ENCODE measurements around the gene ASB4.
"Not testable (repeated sequence)": the region's sequence is repeated elsewhere in the genome, so short reads cannot be mapped to it uniquely, and the experiment has no call there.

ASB4 gene

DNA sequence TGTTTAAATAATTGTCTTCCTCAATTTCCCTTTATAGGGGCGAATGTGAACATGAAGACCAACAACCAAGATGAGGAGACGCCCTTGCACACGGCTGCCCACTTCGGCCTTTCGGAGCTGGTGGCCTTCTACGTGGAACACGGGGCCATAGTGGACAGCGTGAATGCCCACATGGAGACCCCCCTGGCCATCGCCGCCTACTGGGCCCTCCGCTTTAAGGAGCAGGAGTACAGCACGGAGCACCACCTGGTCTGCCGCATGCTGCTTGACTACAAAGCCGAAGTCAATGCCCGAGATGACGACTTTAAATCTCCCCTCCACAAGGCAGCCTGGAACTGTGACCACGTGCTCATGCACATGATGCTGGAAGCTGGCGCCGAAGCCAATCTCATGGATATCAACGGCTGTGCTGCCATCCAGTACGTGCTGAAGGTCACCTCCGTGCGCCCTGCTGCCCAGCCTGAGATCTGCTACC lies 42.1 kb downstream of the ASB4 start:
- DNase-seq, result no peak

DNA sequence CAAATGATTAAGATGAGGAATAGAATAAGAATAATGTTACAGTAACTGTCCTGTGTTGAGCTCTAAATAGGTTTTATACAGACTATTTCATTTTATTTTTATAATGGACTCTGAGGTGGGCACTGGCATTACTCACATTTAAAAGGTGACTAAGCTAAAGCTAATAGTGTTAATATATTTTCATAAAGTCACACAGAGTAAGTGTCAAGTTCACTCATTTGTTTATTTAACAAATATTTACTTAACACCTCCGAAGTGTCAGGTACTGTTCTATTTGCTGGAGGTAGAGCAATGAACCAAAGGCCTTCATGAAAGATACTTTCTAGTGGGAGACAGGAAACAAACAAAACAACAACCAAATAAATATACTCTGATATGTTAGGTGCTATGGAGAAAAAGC lies 44.0 kb downstream of the ASB4 start:
- DNase-seq, result no peak

DNA sequence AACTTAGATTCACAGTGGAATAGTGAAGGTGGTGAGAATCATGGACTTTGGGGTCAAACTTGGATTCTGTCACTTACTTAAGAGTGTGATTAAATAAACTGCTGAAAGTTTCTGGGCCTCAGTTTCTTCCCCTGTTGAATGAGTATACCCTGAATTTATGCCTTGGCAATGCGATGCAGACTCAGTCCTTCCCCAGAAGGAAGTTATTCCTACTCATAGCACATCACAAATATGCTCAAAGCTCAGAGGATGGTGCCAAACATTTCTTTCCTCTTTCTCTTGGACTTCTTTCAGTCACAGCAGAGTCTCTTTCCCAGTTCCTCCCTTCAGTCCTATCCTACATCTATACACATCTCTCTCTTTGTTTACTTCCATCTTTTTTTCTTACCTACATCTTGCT lies 45.1 kb downstream of the ASB4 start:
- DNase-seq, result no peak

DNA sequence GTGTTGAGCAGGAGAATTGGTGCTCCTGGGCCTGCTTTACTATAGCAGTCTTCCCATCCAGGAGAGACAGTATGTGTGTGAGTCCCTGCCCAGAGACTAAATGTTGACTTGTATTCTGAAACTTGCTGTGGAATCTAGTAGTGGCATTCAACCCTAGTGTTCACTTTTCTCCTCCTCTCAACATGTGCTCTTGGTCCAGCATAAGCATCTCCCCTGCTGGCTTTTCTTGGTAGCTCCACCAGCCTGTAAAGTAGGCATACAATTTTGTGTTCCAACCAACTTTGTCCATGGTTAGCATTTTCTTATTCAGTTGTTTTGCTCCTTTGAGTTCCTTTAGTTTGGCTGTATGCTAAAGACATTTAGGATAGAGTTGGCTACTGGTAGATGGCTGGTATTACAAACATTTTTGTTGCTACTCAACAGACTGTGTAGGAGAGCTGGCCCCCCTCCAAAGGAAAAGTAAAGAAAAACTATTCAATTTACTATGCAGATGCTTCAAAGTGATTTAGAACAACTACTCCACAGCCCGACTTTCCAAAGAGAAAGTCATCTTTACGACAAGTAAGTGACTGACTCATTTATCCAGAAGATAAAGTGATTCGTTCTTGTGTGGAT lies 46.0 kb downstream of the ASB4 start:
- no peak for DNase-seq

DNA sequence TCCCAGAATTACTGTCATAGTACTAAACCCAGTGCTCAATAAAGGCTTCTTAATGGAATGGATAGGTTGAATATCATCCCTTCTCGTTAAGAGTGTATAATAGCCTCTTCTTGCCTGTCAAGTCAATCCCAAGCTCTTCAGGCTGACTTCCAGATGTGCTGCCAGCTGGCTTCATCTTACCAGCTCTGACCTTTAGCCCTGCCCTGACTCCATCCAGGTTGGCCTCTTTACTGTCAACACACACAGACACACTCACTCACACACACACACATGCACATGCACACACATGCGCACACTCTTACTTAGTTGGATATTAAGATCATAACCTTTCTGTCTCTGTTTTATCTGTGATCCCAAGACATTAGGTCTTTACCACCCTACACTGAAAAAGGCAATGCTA lies 49.1 kb downstream of the ASB4 start:
- no peak for DNase-seq

DNA sequence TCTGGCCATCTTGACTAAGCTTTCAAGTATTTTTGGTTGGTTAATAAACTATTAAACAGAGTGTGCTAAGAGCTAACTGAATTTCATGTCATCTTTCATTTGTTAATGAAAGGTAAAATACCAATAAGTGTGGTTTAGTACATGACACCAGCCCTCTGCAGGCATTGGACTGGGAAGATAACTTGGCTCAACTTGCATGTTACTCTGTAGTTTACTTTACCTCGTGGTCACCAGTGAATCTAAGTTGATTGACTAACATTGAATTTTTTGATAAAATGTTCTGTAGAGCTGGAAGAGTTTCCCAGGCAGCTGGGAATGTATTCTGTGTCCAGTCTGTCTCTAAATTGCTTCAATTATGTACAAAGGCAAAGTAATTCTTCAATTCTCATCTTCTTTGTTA lies 49.9 kb downstream of the ASB4 start:
- no peak for DNase-seq

DNA sequence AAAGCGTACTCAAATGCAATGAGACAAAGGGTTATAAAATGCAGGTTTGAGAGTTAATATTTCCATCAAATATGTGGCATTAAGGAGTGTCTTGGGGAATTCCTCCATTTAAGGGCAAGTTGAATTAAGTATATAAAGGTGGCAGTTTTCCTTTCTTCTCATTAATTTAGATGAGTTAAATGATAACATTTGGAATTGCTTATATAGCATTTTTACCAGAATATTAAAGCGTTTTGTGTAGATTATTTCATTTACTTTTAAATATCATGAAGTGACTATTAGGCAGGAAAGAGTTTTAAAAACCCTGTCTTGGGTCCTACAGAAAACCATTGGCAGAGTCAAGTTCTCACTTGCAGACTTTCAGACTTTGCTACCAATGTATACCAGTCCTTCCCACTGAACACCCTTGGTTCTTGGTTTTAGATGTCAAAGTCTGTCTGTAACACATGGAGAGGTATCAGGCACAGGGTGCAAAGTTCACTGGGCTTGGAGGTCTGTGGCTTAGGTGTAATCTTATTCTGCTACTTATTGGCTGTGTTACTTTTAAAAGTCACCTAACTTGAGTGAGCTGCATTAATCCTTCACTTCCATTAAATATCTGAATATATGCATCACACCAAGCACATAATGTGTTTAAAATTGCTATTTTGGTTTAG lies 51.0 kb downstream of the ASB4 start:
- no peak for DNase-seq

DNA sequence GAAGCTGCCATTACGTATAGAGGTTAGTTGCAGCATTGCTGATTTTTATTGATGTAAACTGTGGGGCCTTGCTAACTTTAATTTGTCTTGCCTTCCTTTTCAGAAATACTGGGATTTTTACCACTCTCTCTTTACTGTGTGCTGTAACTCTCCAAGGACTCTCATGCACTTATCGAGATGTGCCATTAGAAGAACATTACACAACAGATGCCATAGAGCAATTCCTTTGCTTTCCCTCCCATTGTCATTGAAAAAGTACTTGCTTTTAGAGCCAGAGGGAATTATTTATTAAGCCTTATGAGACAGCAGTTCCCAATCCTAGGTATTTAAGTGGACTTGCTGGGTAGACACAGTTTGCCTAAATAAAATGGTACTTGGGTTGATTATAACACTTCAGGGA lies 51.7 kb downstream of the ASB4 start:
- DNase-seq, result no peak

DNA sequence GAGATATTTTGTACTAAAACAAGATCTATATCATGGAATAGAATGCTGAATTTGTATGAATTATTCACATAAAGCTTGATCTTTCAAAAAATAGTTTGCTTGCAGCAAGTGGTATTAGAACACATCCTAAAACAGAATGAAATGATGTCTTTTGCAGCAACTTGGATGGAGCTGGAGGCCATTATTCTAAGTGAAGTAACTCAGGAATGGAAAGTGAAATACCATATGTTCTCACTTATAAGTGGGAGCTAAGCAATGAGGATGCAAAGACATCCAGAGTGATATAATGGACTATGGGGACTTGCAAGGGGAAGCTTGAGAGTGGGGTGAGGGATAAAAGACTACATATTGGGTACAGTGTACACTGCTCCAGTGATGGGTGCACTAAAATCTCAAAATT lies 53.7 kb downstream of the ASB4 start:
- no peak for DNase-seq

DNA sequence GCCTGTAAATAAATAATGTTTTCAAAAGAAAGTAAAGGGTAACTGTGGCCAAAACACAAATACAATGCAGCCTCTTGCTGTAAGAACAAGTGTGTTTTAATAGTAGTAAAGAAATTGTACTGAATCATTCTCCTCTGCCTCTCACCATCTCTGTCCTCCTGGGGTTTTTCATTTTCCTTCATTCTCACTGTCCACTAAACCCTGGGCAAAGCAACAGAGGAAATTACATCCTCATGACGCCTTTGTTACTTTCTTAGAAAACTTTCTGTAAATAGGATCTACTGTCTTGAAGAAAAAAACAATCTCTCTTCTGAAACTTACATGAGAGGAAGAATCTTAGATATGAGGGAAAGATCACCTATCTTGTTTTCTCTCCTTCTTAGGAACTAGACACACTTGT lies 54.6 kb downstream of the ASB4 start:
- no peak for DNase-seq

DNA sequence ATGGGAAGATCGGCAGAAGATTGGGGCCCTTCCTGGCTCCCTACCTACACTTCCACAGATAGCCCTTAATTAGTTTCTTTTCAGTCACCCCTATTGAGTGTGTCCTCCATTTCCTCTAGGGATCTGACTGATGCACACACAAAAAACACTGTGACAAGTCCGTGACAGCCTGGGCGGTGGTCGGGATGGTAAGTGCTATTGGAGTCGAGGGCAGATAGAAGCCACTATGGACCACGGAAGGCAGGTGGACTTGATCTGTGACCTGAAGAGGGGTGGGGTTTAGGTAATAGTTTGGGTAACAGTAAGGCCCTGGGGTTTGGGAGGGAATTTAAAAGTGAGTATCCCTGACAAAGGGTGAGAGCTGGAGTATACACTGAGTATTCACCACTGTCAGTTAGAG lies 57.6 kb downstream of the ASB4 start:
- DNase-seq, result no peak

DNA sequence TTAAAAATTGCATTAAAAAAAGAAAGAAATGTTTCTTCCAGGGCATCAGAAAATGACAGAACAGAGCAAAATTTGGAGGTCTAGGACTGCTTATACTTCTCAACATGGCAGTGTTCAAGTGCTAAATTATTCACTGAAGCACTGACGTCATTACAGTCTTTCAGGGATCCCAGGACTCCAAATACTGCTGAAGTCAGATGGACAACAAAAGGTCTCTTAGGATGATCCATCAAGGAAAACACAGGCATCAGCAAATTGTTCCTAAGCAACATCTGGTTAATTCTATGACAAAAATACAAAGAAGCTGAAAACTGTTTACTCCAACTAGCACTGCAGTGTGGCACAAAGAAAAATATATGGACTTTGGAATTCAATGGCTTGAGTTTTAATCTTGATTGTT lies 58.4 kb downstream of the ASB4 start:
- no peak for DNase-seq

DNA sequence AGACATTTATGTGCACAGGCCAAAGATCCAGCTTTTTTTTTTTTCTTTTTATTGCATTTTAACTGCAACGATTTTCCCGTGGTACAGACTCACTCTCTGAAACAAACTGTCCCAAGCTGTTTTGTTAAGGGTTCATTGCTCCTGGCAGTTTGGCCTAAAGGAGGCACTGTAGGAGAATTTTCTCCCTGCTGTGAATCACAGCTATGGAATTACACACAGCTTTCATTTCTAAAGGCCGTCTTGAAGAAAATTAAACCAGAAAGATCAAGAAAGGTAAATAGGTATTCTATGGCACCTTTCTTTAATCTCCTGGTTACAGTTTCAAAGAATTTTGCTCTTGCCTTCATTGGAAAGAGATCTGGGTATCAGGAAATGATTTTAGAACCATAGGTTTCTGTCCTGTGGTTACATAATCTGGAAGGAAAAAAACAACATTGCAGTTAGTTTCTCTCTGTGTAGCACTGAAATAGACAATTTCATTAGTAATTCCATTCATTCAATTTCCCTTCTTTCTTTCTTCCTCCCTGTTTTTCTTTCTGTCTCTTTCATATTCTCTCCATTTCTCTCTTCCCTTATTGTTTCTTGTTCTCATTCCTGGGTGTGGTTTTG lies 59.4 kb downstream of the ASB4 start:
- DNase-seq, result no peak

DNA sequence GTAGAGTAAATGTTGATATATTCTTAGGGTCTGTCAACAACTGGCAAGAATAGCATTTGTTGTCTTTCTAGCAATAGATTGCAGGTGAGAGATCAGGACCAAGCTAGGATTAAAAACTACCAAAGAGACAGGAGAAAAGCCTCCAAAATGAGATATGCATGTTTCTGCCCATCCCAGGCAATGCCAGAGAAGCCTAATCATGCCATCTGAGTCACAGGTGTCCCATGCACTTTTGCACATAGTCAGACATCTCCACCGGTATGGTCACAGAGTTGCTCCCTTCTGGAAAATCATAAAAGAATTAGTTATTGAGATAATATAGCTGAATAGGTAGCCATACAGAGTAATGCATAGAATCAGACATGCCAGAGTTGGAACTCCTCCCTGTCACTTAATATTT lies 59.9 kb downstream of the ASB4 start:
- no peak for DNase-seq

DNA sequence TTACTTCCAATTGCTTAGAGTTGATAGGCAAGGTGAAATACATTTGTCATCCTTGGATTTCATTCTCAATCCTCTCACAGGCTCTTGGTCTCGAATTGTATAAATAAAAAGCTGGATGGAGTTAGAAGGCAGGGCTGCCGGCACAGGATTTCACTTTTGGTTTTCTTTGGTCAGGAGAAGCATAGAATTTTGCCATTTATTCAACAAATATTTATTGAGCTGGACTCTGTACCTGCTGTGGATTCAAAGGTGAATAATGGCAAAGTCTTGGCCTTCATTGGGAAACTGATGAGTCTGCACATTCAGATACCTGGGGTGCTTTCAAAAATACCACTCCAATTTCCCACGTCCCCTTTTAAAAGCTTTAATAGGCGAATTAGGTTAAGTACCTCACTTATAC lies 60.9 kb downstream of the ASB4 start:
- no peak for DNase-seq

DNA sequence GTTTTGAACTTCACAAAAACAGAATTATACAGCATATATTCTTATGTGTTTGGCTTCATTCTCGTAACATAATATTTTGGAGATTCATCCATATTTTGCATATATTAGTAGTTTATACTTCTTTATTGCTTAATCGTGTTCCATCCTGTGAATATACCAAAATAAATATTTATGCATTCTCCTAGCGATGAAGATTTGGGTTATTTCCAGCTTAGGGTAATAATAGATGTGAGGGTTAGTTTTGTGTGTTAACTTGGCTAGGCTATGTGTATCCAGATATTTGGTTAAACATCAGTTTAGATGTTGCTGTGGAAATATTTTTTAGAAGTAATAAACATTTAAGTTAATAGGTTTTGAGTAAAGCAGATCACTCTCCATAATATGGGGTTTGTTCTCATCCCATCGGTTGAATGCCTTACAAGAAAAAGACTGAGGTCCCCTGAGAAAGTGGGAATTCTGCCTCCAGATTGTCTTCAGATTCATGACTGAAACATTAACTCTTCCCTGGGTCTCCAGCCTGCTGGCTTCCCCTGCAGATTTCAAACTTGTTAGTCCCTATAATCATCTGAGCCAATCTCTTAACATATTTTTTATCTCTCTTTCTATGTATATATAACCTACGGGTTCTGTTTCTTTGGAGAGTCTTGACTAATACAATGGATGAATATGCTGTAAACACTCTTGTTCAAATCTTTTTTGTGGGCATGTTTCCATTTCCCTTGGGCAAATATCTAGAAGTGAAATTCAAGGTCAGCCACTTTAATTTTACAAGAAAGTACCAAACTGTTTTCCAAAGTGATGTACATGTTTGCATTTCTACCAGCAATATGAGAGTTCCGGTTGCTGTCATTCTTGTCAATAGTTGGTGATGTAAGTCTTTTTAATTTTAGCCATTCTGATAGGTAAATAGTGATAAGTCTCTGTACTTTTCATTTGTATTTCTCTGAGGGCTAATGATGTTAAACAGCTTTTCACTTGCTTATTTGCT lies 61.9 kb downstream of the ASB4 start:
- DNase-seq, result no peak

DNA sequence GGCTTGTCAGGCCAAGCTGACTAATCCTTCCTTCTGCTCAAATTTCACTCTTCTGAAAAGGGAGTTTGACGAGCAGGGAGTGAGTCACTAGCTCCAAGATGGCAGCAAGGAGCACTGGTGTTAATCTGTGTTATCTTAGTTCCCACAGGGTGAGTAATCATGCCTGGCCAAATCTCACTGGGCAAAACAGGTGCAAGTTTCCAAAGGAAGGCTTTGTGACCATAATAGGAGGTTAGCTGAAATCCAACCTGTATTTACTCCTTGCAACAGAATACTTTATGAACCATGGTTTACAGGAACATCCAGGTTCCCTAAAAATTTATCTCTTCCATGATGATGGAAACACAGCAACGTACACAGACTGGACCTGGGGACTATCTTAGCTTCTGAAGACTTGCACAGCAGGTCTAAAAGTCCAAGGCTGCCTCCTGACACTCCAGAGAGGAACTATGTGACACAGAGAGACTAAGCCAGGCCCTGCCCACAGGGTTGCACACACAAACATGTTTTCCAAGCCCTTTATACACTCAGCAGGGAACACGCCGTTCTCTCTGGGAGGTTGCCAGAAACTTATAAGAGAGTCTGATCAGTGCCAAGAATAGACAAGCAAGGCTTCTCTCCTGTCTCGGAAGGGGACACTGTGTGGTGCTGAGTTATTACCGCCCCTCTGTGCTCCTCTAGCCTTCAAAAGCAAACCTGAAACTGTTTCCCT lies 64.2 kb downstream of the ASB4 start:
- DNase-seq, result no peak

DNA sequence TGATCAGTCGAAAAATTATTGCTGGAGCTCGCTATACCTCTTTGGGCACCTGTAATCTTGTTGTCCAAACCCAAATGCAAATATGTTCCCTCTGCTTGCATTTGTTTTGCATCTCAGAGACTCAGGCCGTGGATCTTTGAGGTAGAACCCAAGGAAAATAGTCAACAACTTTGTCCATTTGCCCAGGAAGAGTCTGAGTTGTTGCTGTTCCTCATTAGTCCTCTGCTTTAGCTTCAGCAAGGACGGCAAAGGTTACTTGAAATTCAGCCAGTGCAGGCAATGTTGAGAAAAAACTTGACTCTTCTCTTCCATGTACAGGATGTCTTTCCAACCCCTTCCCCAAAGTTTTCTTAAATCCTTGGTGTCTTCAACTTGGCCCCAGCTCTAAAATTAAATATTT lies 64.8 kb downstream of the ASB4 start:
- DNase-seq, result no peak

DNA sequence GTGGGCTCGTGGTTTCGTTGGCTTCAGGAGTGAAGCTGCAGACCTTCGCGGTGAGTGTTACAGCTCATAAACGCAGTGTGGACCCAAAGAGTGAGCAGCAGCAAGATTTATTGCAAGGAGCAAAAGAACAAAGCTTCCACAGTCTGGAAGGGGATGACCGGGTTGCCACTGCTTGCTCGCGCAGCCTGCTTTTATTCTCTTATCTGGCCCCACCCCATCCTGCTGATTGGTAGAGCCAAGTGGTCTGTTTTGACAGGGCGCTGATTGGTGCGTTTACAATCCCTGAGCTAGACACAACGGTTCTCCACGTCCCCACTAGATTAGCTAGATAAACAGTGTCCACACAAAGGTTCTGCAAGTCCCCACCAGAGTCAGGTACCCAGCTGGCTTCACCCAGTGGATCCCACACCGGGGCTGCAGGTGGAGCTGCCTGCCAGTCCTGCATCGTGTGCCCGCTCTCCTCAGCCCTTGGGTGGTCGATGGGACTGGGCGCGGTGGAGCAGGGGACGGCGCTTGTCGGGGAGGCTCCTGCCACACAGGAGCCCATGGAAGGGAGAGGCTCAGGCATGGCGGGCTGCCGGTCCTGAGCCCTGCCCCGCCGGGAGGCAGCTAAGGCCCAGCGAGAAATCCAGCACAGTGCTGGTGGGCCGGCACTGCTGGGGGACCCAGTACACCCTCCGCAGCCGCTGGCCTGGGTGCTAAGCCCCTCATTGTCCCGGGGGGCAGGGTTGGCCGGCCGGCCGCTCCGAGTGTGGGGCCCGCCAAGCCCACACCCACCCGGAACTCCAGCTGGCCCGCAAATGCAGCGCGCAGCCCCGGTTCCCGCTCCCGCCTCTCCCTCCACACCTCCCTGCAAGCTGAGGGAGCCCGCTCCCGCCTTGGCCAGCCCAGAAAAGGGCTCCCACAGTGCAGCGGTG lies 66.5 kb downstream of the ASB4 start:
- DNase-seq, result not testable (repeated sequence)

DNA sequence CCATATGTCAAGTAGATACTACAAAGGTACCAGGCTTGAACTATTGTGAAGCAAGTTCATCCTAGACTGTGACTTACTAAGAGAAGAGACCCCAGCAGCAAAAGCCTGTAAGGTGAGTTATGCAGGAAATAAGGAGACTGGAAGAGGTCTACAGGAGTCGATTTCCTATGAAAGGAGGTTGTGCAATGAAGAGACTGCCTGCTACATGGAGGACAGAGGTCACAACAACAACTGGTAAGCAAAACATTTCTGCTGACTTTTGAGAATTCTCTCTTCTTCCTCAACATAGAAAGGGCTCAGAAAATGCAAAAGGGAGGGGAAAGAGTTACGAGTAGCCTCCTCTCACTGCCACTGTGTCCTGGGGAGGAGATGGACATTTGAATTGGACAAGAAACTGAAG lies 68.2 kb downstream of the ASB4 start:
- DNase-seq, result no peak

DNA sequence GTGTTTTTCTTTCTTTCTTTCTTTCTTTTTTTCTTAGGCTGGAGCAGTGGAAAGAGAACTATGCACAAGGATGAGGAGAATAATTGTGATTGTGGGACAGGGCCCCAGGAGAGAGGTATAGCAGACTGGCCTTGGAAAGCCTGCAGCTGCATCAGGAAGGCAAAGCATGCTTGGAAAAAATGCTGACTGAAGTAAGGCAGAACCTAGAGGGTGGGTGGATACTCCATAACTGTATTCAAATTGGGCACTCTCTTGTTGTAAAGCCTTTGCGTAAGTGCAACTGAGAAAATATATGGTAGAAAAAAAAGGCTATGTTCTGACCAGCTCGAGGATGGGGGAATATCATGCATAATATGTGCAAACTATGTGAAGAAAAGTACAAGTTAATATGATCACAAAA lies 71.0 kb downstream of the ASB4 start:
- no peak for DNase-seq

DNA sequence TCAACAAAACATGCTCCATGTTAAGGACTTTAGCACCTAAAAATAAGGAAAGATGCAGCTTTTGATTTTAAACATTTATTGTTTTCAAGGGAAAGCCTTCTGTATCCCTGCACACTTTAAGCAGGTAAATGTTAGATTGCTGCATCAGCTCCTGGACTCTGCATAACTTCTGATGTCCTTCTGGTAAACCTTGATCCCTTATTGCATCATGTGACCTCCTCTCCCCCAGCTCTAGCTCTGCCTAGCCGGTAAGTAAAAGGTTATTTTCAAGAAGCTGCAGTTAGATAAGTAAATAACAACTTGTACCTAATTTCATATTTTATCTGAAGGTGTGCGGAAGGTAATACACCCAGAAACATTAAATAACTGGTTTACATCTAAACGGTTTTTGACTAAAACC lies 73.1 kb downstream of the ASB4 start:
- no peak for DNase-seq

Measured in NCI-H510A (cell line).